SH-SY5Y (cell line): ENCODE results near the gene AZIN2.

Experiments
- GATA2 ChIP-seq: IDR thresholded peaks from 2 replicates; pipeline ENCODE4 v1.6.1; 2011; ENCODE audit warnings: mild to moderate bottlenecking, low read depth, low read length
- GATA3 ChIP-seq: IDR thresholded peaks from 2 replicates; pipeline ENCODE4 v1.6.1; 2011; ENCODE audit warnings: low read depth, mild to moderate bottlenecking, low read length, moderate library complexity

DNA sequence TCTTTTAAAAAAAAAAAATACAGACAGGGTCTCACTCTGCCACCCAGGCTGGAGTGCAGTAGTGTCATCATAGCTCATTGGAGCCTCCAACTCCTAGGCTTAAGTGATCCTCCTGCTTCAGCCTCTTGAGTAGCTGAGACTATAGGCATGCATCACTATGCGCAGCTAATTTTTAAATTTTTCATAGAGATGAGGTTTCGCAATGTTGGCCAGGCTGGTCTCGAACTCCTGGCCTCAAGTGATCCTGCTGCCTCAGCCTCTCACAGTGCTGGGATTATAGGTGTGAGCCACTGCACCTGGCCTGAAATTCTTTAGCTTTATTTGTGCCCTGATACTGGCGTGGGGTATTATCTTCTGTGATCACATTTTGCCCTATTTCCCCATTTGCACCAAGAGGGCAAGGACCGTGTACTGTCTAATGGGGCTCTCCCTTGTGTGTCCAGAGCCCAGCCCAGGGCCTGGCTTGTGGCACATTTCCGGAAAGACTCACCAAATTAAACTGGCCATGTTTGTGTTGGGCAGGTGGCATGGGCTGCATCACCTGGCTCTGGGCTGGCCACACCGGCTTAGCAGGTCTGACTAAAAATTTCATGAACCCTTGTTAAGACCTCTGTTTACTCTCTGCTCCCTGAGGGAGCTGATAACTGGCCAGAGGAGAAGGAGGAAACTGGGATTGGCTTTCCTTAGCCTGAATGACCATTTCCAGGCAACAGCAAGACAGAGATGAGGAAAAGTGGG, 68.7 kb downstream of the AZIN2 start:
- TF ChIP-seq GATA2 (no peak), GATA3 (no peak)
